DMS53 (cell line): ENCODE measurements around the gene POU2F1.

Source experiments
- DNase-seq: peaks from one replicate; lab custom pipeline; 2025; lab: John Stamatoyannopoulos, UW

Gene POU2F1

DNA sequence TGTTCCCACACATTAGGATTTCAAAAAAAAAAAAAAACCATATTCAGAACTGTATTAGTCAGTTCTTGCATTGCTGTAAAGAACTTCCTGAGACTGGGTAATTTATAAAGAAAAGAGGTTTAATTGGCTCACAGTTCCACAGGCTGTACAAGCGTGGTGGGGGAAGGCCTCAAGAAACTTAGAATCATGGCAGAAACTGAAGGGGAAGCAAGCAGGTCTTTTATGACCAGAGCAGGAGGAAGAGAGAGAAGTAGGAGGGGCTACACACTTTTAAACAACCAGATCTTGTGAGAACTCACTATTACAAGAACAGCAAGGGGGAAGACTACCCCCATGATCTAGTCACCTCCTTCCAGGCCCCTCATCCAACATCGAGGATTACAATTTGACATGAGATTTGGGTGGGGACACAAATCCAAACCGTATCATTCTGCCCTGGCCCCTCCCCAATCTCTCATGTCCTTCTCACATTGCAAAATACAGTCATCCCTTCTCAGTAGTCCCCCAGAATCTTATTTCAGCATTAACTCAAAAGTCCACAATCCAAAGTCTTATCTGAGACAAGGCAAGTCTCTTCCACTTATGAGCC is 51.8 kb downstream of the POU2F1 start:
- no peak for DNase-seq

DNA sequence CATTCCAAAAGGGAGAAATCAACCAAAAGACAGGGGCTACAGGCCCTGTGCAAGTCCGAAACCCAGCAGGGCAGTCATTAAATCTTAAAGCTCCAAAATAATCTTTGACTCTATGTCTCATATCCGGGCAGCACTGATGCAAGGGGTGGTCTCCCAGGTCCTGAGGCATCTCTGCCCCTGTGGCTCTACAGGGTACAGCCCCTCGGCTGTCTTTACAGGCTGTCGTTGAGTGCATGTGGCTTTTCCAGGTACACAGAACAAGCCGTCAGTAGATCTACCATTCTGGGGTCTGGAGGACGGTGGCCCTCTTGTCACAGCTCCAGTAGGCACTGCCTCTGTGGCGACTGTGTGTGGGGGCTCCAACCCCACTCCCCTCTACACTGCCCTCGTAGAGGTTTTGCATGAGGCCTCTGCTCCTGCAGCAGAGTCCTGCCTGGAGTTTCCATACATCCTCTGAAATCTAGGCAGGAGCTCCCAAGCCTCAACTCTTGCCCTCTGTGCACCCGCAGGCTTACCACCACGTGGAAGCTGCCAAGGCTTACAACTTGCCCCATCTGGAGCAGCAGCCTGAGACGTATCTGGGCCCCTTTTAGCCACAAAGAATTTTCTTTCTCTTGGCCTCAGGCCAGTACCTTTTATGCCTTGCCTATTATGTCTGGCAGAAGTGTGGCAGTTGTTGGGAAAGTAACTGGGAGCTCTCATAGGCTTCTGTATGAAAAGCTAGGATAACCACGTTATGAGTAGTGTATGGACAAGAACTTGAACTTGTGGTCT is 52.5 kb downstream of the POU2F1 start:
- DNase-seq: no peak

DNA sequence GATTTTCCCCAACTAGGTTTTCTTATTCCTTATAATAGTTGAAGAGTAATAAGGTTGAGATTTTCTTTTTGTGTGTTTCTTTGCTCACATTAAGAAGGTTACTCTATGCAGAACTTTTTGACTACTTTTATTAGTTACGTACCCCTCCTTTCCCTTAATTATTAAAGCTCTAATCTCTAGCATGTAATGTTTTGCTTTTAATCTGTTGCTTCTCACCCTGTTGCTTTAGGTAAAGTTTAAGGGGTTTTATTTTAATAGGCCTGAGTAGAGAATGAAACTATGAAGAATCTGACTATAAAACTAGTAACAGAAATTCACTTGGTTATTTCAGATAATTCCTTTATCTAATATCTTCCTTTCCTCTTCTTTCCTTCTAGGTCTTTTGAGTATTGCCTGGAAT is 53.4 kb downstream of the POU2F1 start:
- no peak for DNase-seq

DNA sequence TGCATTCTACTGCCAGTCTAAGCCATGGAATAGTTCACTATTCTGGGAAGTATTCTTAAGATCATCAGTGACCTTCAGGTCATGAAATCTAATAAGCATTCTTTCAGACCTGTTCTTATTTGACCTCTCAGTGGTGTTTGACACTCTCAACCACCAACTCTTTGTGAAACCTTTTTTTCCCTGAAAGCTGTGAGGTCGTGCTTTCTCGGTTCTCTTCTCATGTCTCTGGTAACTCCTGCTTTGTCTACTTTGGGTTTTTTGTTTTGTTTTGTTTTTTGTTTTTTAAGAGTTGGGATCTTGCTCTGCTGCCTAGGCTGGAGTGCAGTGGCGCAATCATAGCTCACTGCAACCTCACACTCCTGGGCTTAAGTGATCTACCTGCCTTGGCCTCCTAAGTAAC is 56.3 kb downstream of the POU2F1 start:
- DNase-seq: no peak

DNA sequence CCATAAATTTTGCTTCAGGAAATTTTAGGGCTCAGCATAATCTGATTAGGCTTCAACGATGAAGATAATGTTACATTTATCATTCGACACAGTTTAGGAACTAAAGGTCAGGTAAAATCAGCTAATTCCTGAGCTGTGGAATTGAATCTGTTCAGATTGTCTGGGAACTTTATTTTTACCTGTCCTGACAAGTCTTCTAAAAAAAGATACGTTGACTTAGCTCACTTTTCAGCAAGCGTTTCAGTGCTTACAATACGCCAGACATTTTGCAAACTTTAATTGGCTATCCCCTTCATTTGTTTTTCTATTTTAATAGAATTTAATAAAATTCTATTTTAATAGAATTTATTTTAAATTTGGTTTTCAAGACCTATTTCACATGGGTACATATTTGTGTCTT is 57.8 kb downstream of the POU2F1 start:
- DNase-seq: no peak

DNA sequence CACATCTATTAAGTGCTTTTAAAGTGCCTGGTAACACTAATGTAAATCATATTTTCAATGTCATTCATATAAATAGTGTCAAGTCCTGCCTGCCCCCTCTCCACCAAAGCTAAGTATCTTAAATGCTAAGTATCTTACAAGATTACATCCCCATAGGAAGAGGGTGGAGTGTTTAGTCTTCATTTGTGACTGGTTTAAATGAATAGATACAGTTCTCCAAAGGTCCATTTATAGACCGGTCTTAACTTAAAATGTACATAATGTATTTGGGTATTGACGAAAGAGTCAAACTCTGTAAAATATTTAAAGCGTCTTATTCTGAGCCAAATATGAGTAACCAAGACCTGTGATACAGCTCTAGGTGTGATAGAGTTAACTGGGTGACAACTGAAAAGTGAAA is 60.2 kb downstream of the POU2F1 start:
- DNase-seq: no peak

DNA sequence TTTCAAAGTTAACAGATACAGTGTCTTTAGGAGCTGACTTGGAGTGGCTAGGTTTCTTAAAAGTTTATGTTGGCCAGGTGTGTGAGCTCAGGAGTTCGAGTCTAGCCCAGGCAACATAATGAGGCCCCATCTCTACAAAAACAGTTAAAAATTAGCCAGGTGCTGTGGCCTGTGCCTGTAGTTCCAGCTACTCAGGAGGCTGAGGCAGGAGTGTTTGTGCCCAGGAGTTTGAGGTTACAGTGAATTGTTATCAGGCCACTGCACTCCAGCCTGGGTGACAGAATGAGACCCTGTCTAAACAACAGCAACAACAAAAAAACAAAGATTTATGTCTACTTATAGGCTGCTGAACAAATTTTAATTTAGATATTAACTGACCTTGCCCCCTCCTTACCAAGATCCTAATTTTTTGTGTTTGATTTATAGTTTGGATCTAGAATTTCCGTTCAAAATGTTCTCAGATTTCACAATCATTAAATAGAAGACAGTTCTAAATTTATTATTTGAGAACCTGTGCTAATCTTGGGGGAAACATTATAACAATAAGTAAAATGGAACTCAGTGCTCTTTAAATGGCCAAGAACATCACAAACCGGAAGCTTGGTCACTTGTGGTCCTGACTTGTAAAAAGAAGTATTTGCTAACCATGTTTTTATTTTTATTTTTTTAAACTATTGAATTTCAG is 67.8 kb downstream of the POU2F1 start:
- DNase-seq: peak; percentile 4

DNA sequence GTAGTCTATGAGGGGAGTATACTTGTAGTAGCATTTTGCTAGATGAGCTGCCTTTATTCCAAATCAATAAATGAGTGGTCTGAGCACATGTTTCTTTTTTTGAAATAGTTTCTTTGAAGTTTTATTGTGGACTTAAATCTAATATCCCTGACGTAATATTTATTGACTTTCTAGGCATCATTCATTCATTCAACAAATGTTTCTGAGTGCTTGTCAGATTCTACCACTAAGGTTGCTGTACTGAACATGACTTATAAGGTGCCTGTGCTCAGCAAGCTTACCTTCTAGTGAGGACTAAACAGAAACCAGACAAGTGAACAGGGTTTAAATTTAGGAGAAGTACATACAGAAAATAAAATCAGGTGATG is 68.4 kb downstream of the POU2F1 start:
- DNase-seq: no peak

DNA sequence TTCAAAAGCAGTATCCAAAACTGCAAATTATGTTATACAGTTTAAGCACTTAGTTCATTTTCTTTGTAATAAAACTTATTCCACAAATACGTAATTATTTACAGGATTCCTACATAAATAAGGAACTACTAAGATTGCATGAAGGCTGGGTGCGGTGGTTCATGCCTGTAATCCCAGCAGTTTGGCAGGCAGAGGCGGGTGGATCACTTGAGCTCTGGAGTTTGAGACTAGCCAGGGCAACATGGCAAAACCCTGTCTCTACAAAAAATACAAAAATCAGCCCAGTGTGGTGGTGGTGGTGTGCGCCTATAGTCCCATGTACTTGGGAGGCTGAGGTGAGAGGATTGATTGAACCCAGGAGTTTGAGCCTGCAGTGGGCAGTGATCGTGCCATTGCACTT is 69.3 kb downstream of the POU2F1 start:
- no peak for DNase-seq

DNA sequence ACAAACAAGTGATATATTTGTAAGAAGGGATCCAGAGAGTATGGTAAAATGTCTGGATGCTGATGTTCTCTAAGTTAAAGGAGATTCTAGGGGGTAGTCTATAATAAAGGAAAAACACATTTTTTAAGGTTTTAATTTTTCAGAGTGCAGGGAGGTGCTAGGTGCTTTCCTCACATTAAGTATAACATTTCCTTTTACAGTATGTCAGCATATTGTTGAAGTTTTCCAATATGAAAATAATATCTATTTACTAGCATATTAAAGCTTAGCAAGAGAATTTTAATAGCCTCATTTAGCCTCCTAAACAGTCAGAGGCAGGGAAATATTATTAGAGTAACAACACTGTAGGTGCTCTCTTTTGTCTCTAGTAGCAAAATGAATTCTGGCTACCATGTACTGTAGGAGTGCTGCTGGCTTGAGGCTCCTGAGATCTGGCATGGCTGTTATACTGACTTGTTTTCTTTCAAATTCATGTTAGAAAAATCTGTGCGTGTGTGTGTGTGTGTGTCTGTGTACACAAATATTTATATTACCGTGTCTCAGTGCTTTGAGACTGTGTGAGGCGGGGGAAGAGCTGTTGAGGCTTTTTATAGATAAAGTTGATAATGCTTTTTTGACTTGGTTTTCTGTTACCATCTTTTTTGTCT is 71.0 kb downstream of the POU2F1 start:
- DNase-seq: peak; percentile 3

DNA sequence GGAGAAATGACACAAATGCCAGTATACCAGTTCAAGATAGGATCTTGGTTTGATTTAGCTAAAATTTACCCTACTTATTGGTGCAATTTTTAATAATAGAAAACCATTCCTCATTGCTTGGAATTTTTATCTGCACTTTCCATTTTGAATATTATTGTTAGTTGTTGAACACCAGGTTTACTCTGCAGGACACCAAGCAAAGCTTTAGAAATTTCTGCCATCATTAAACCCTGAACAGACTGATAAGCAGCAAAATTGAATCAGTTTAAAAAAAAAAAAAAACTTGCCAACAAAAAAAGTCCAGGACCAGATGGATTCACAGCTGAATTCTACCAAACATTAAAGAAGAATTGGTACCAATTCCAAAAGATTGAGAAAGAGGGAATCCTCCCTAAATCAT is 71.5 kb downstream of the POU2F1 start:
- no peak for DNase-seq

DNA sequence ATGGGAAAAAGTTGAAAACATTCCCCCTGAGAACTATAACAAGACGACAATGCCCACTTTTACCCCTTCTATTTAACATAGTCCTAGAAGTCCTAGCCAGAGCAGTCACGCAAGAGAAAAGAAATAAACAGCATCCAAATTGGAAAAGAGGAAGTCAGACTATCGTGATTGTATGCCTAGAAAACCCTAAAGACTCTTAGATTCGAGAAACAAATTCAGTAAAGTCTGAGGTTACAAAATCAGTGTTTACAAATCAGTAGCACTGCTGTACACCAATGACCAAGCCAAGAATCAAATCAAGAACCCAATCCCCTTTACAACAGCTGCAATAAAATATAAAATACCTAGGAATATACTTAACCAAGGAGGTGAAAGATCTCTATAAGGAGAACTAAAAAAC is 72.4 kb downstream of the POU2F1 start:
- DNase-seq: no peak

DNA sequence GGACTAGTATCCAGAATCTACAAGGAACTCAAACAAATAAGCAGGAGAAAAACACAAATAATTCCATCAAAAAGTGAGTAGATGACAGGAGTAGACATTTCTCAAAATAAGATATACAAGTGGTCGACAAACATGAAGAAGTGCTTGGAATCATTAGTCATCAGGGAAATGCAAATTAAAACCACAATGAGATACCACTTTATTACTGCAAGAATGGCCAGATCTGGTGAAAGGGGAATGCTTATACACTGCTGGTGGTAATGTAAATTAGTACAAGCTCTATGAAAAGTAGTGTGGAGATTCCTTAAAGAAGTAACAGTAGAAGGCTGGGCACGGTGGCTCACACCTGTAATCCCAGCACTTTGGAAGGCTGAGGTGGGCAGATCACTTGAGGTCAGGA is 73.8 kb downstream of the POU2F1 start:
- DNase-seq: peak; percentile 9

DNA sequence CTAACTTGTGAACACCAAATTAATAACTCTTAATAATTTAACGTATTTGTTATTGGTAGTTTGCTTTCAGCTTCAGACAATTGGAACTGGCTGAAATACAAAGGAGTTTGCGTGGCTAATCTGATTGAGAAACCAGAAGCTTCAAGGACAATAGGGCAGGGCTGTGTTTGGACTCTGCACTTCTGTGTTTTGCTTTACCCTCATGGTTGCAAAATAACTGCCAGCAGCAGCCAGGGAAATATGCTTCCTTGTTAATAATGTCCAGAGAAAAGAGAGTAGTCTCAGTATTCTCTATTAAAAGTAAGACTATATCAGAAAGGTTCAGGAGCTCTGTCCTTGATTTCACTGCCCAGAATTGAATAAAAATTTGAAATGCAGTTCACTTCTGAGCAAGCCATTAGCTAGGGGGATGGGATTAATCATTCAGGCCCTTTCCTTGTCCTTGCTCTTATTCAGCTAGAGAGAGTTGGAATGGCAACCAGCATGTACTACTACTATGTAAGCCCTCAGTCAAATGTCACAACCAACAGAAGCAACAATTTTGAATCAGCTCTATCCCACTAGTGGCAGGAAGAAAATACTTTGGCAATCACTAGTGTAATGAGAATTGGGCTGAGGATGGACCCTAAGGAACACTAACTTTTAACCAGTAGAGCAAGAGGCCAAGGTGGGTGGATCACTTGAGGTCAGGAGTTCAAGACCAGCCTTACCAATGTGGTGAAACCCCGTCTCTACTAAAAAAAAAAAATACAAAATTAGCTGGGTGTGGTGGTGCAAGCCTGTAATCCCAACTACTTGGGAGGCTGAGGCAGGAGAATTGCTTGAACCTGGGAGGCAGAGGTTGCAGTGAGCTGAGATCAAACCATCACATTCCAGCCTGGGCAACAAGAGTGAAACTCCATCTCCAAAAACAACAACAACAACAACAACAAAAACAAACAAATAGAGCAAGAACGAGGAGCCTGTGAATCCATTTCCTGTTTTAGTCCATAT is 76.8 kb downstream of the POU2F1 start:
- no peak for DNase-seq

DNA sequence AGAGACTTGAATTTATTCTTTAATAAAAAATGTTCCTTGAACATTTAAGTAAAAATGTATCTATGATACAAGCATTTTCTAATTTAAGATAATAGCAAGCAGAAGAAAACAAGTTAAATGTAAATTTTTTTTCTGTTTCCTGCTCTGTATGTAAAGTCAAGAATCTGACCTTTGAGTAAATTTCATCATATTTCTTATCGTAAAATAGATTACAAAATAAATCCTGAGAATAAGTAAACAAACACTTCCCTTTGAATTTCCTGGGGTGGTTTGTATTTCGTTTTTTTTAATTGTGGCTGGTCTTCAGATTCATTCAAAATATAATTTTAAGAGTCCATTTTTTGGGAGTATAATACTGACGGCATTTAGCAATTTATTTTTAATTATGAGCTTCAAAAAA is 77.6 kb downstream of the POU2F1 start:
- DNase-seq: no peak

DNA sequence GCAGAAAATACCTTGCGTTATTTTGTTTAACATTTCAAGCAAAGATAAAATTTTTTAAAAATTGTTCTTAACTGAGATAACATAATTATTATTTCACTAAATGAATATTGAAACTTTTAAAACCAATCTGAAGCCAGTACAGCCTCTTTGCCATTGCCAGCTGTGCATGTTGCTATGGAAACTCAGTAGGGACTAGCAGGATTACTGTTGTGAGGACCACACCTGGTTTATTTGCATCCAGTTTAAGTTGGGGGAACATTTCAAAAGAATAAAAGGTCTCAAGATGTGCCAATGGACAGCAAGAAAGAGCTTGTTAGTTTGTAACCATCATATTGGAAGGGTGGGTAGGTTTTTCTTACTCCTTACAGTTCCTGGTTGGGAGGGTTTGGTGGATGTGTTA is 80.7 kb downstream of the POU2F1 start:
- peak; percentile 21 for DNase-seq

DNA sequence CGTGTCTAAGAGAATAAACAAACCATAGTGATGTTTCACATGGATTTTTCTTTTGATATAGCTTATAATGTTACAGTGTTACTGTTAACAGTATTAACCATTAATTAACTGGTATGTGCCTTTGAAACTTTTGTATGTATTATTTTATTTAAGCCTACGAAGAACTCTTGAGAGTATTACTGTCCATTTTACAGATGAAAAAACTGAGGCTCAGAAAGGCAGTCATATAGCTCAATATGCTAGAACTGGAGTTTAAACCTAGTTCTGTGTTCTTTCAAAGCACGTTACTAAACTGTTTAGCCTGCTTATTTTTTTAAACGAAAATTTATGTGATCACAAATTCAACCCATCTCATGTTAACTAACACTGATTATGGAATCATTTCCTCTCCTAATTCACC is 83.5 kb downstream of the POU2F1 start:
- no peak for DNase-seq

DNA sequence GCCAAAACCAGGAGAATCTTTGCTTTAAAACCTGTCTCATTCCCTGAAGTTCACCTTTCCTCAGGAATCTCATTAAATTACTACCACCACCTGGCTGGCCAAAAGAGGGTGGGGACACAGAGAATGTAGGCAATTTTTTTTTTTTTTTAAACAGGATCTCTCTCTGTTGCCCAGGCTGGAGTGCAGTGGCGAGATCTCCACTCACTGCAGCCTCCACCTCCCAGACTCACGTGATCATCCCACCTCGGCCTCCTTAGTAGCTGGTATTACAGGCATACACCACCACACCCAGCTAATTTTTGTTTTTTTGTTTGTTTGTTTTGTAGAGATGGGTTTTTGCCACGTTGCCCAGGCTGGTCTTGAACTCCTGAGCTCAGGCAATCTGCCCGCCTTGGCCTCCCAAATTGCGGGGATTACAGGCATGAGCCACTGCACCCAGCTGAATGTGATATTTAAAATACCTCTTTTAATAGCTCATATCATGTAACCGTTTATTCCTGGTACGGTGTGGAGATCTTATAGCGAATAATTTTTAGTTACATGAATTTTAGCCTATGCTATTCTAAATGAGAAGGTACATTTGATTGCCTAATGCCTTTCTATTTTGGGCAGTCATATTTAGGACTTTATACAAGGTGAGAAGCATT is 84.5 kb downstream of the POU2F1 start:
- DNase-seq: no peak

DNA sequence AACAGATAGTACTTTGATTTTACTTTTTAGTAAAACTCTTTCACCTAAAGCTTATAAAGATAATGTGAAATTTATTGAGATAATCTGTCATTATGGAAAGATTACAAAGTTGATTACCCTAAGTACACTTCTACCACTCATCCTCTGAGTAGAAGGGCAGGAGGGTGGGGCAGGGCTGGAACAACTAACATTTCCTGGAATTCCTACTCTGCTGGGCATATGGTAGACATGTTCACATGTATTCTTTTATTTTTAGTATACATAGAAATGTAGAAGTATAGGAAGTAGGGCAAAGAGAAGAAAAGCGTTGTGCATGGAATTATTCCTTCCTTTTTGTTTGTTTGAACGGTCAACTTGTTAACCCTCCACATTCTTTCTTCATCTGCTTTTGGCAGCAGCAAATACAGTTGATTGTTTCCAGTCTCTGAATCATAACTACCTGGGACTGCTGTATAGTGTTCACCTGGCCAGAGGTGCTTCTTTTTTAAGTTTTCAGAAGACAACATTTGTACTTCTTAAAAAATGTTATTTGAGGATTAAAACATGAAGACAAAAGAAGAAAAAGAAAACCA is 85.1 kb downstream of the POU2F1 start:
- no peak for DNase-seq

DNA sequence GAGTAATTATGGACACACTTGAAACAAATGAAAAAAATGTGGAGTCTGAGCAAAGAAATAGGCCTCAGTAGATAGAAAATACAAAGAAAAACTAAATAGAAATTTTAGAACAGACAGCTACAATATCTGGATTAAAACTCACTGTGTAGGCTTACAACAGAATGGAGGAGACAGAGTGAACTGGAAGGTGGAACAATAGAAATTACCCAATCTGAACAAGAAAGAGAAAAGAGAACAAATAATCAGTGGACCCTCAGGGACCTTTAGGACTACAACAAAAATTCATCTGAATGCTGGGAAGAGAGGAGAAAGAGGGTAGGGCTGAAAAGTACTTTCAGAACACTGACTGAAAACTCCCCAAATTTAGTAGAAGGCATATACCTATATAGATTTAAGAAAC is 90.0 kb downstream of the POU2F1 start:
- no peak for DNase-seq

DNA sequence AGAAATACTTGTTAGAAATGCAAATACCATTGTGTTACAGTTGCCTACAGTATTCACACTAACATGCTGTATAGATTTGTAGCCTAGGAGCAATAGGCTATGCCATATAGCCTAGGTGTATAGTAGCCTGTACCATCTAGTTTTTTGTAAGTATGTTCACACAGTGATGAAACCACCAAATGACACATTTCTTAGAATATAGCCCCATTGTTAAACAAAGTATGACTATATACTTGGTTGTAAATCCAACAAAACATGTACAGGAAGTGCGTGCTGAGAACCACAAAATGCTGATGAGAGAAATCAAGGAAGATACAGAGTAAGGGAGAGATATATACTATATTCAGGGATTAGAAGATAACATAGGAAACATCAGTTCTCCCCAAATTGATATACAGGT is 92.2 kb downstream of the POU2F1 start:
- no peak for DNase-seq
